ENCODE measurements around the gene MME. TPM values are rescaled to one million over a fixed set of nuclear protein-coding genes. Genes with fewer than 3 reads are reported as not detected.
A peak's percentile ranks its signal among the peaks of the same experiment; 100 is the strongest.

The MME gene
- total and polyA plus RNA-seq, 4 donors, result 4.1 to 20.7 (median 9.5) TPM

- Histone ChIP-seq H3K4me3 (ENCODE audit: low read depth in 1 of 3, low read length in 3 of 3) (no peak overlapping the region), H3K9ac (ENCODE audit: low read depth in 1 of 2, low read length in 2 of 2) (no peak overlapping the region), H3K27ac (ENCODE audit: low read depth in 1 of 2, low read length in 2 of 2) (no peak overlapping the region), H3K4me1 (ENCODE audit: control insufficient read depth in 4 of 4, insufficient read depth in 4 of 4, low read length in 3 of 4) (peaks cover 0 to 6% (median 3%) of the 10 kb centered on the region in 4 donors), H3K27me3 (ENCODE audit: control insufficient read depth in 4 of 4, insufficient read depth in 4 of 4, low read length in 3 of 4) (no peaks in the 10 kb centered on the region), H3K9me3 (ENCODE audit: control insufficient read depth in 4 of 4, low read length in 3 of 4) (no peaks in the 10 kb centered on the region), H3K36me3 (ENCODE audit: control insufficient read depth in 4 of 4, insufficient read depth in 3 of 4, low read depth in 1 of 4, low read length in 3 of 4) (peaks cover 0 to 12% (median 1%) of the 10 kb centered on the region in 4 donors)
- no peak for DNase-seq (ENCODE audit: low spot score)
- TF ChIP-seq FOXA1 (IDR thresholded peaks at IDR 0.05), result no peak
- TF ChIP-seq RXRA (IDR thresholded peaks at IDR 0.05), result no peak
- TF ChIP-seq YY1 (IDR thresholded peaks at IDR 0.05), result no peak
- no peak for TF ChIP-seq ZBTB33 (IDR thresholded peaks at IDR 0.05)
- no peak for TF ChIP-seq FOXA2 (IDR thresholded peaks at IDR 0.05)
- no peak for TF ChIP-seq CTCF (IDR thresholded peaks at IDR 0.05; ENCODE audit: low read depth, low read length, missing input control)
- no peak for TF ChIP-seq HNF4A (conservative IDR thresholded peaks at IDR 0.05)
- TF ChIP-seq ATF3 (IDR thresholded peaks at IDR 0.05), result no peak
- no peak for TF ChIP-seq MAX (IDR thresholded peaks at IDR 0.05)
- no peak for TF ChIP-seq GABPA (IDR thresholded peaks at IDR 0.05 in 1 of 2, conservative IDR thresholded peaks at IDR 0.05 in 1 of 2)
- whole genome bisulfite sequencing, result 73% methylated on average over 4 of the region's 4 CpGs
These were observed 58.6 kb downstream of the MME start for GRCh38 chr3:155138677-155139076.

GRCh38 chr3:155147588-155147987 is 67.5 kb downstream of the MME start:
- Histone ChIP-seq H3K27ac (ENCODE audit: low read depth in 1 of 2, low read length in 2 of 2) (no peak overlapping the region), H3K27me3 (ENCODE audit: control insufficient read depth in 4 of 4, insufficient read depth in 4 of 4, low read length in 3 of 4) (no peaks in the 10 kb centered on the region), H3K9me3 (ENCODE audit: control insufficient read depth in 4 of 4, low read length in 3 of 4) (no peaks in the 10 kb centered on the region), H3K4me3 (ENCODE audit: low read depth in 1 of 3, low read length in 3 of 3) (no peak overlapping the region), H3K4me1 (ENCODE audit: control insufficient read depth in 4 of 4, insufficient read depth in 4 of 4, low read length in 3 of 4) (peaks cover 4 to 30% (median 19%) of the 10 kb centered on the region in 4 donors), H3K36me3 (ENCODE audit: control insufficient read depth in 4 of 4, insufficient read depth in 3 of 4, low read depth in 1 of 4, low read length in 3 of 4) (peaks cover 0 to 11% (median 2%) of the 10 kb centered on the region in 4 donors), H3K9ac (ENCODE audit: low read depth in 1 of 2, low read length in 2 of 2) (no peak overlapping the region)
- no peak for DNase-seq (ENCODE audit: low spot score)
- 42% methylated on average over 1 of the region's 1 CpG for WGBS
- TF ChIP-seq HNF4A (conservative IDR thresholded peaks at IDR 0.05) (peak in 1 of 2 donors; percentile 50), NR2F2 (IDR thresholded peaks at IDR 0.05) (no peak)

- DNase-seq (ENCODE audit: low spot score), result no peak
- no peak overlapping the region for H3K27ac ChIP-seq (ENCODE audit: low read depth in 1 of 2, low read length in 2 of 2)
- 28% methylated on average over 3 of the region's 3 CpGs for WGBS
- peak; percentile 93 for TF ChIP-seq YY1 (IDR thresholded peaks at IDR 0.05)
- TF ChIP-seq FOXA1 (IDR thresholded peaks at IDR 0.05), result peak; percentile 83
- peak in 1 of 2 donors; percentile 90 for TF ChIP-seq EGR1 (IDR thresholded peaks at IDR 0.05; ENCODE audit: low read depth in 2 of 2)
- TF ChIP-seq JUND (IDR thresholded peaks at IDR 0.05), result peak; percentile 85 to 97
- TF ChIP-seq GABPA (IDR thresholded peaks at IDR 0.05 in 1 of 2, conservative IDR thresholded peaks at IDR 0.05 in 1 of 2), result peak in 1 of 2 donors; percentile 48
- peak; percentile 55 for TF ChIP-seq NR2F2 (IDR thresholded peaks at IDR 0.05)
- peak; percentile 50 to 66 for TF ChIP-seq RAD21 (IDR thresholded peaks at IDR 0.05)
- TF ChIP-seq HNF4A (conservative IDR thresholded peaks at IDR 0.05), result peak; percentile 97 to 100
- peak; percentile 95 for TF ChIP-seq SP1 (IDR thresholded peaks at IDR 0.05)
- peak; percentile 94 to 97 for TF ChIP-seq RXRA (IDR thresholded peaks at IDR 0.05)
- TF ChIP-seq FOXA2 (IDR thresholded peaks at IDR 0.05), result peak; percentile 81
- TF ChIP-seq ZBTB33 (IDR thresholded peaks at IDR 0.05), result peak; percentile 95
- TF ChIP-seq REST (IDR thresholded peaks at IDR 0.05), result peak; percentile 87
These were observed 69.4 kb downstream of the MME start for GRCh38 chr3:155149494-155149893.

More at GRCh38 chr3:155149494-155149893, 69.4 kb downstream of the MME start:
- peaks cover 4 to 30% (median 19%) of the 10 kb centered on the region in 4 donors for H3K4me1 ChIP-seq (ENCODE audit: control insufficient read depth in 4 of 4, insufficient read depth in 4 of 4, low read length in 3 of 4)
- no peaks in the 10 kb centered on the region for H3K9me3 ChIP-seq (ENCODE audit: control insufficient read depth in 4 of 4, low read length in 3 of 4)
- H3K27me3 ChIP-seq (ENCODE audit: control insufficient read depth in 4 of 4, insufficient read depth in 4 of 4, low read length in 3 of 4), result no peaks in the 10 kb centered on the region
- no peak overlapping the region for H3K9ac ChIP-seq (ENCODE audit: low read depth in 1 of 2, low read length in 2 of 2)
- H3K4me3 ChIP-seq (ENCODE audit: low read depth in 1 of 3, low read length in 3 of 3), result no peak overlapping the region
- H3K36me3 ChIP-seq (ENCODE audit: control insufficient read depth in 4 of 4, insufficient read depth in 3 of 4, low read depth in 1 of 4, low read length in 3 of 4), result peaks cover 0 to 11% (median 2%) of the 10 kb centered on the region in 4 donors

Data from liver (tissue), 9 donors.